Measurements from ENCODE around the gene SYCN. TPM values are rescaled to one million over a fixed set of nuclear protein-coding genes. Genes with fewer than 3 reads are reported as not detected.

The SYCN gene
- total RNA-seq, 1 donor from 2014 or later, result not detected

DNA sequence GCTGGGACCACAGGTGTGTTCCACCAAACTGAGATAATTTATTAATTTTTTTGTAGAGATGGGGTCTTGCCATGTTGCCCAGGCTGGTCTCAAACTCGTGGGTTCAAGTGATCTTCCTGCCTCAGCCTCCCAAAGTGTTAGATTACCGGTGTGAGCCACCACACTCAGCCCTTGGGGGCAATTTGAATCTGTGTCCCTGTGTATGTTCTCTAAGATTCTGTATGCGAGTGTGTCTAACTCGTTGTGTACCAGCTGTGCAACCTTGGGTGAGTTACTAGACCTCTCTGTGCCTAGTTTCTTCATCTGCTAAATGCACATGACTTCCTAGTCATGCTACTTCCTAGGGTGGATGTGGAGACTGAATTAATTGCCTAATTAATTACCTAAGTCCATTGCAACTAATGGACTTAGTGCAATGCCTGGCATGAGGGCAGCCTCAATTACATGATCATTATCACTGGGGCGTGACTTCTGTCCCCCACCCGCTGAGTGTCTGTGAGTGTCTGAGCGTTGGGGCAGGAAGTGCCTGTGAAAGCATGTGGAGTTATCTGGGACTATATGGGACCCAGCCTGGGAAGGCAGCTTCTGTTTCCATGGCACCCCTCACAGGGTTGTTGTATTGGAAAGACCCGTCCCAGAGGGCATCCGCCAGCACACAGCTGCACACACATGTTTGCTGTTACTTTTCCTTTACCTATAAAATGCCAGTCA, 9.1 kb downstream of the SYCN start:
- Histone ChIP-seq H3K4me3 (no peak overlapping the region), H3K9me3 (no peaks in the 10 kb centered on the region), H3K36me3 (no peaks in the 10 kb centered on the region), H3K27ac (no peak overlapping the region), H3K27me3 (peaks cover 51% of the 10 kb centered on the region), H3K4me1 (peaks cover 7% of the 10 kb centered on the region)
- intact Hi-C loops (cut with DNase I), result no loop called here
- DNase-seq (no peak), ATAC-seq (no peak)
- TF ChIP-seq CTCF (IDR thresholded peaks at IDR 0.05), result no peak

DNA sequence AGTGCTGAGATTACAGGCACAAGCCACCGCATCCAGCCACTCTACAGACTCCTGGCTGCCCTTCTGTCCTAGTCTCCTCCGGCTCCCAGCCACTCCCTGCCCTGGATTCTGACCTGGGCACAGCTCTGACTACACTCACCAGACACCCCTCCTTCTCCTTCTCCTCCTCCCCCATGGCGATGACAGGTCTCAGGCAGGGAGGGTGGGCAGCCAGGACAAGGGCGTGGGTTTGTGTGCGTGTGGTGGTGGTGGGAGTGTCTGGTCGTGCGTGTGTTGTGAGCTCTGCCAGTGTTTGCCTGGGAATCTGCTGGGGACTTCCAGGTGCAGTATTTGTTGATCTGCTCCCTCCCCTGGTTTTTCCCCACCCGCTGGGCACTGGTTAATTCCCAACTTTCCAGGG, 10.3 kb downstream of the SYCN start:
- Histone ChIP-seq H3K9me3 (no peaks in the 10 kb centered on the region), H3K36me3 (no peaks in the 10 kb centered on the region), H3K27ac (no peak overlapping the region), H3K4me1 (peaks cover 7% of the 10 kb centered on the region), H3K27me3 (peaks cover 44% of the 10 kb centered on the region), H3K4me3 (no peak overlapping the region)
- ATAC-seq (peak; percentile 72), DNase-seq (no peak)
- no peak for TF ChIP-seq CTCF (IDR thresholded peaks at IDR 0.05)
- intact Hi-C loops (cut with DNase I), result no loop called here

DNA sequence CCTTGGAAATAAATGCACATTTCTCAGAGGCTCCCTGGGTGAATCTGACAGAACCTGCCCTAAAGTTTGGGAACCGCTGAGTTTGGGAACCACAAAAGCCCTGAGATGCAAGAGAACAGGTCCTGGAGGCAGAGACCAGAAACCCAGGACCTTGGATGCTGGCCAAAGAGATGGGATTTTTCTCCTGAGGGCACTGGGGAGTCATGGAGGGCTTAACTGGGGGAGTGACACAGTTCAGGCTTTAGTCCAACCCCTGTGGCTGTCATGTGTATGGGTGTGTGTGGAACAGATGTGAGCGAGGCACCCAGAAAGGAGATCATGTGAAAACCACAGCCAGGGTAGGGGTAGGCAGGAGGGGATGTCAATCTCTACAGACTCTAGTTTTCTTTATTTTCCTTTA, 11.2 kb downstream of the SYCN start:
- H3K9me3 ChIP-seq, result no peaks in the 10 kb centered on the region
- ATAC-seq, result no peak
- DNase-seq, result no peak
- peaks cover 40% of the 10 kb centered on the region for H3K27me3 ChIP-seq
- TF ChIP-seq CTCF (IDR thresholded peaks at IDR 0.05), result no peak
- no peaks in the 10 kb centered on the region for H3K36me3 ChIP-seq
- no peak overlapping the region for H3K27ac ChIP-seq
- H3K4me1 ChIP-seq, result peaks cover 7% of the 10 kb centered on the region
- intact Hi-C loops (cut with DNase I), result no loop called here
- no peak overlapping the region for H3K4me3 ChIP-seq

DNA sequence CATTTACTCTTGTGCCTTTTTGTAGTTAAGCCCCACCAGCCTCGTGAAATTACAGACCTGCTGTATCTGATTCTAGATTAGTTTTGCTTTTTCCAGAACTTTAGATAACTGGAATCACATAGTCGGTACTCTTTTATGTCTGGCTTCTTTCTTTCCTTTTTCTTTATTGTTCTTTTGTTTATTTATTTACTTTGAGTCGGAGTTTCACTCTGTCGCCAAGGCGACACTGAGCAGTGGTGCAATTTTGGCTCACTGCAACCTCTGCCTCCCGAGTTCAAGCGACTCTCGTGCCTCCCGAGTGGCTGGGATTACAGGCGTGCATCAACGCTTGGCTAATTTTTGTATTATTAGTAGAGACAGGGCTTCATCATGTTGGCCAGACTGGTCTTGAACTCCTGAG, 13.3 kb downstream of the SYCN start:
- intact Hi-C loops (cut with DNase I), result no loop called here
- peaks cover 3% of the 10 kb centered on the region for H3K4me1 ChIP-seq
- no peak overlapping the region for H3K4me3 ChIP-seq
- no peaks in the 10 kb centered on the region for H3K9me3 ChIP-seq
- DNase-seq, result no peak
- no peak overlapping the region for H3K27ac ChIP-seq
- no peak for TF ChIP-seq CTCF (IDR thresholded peaks at IDR 0.05)
- no peak for ATAC-seq
- peaks cover 20% of the 10 kb centered on the region for H3K27me3 ChIP-seq
- H3K36me3 ChIP-seq, result no peaks in the 10 kb centered on the region

DNA sequence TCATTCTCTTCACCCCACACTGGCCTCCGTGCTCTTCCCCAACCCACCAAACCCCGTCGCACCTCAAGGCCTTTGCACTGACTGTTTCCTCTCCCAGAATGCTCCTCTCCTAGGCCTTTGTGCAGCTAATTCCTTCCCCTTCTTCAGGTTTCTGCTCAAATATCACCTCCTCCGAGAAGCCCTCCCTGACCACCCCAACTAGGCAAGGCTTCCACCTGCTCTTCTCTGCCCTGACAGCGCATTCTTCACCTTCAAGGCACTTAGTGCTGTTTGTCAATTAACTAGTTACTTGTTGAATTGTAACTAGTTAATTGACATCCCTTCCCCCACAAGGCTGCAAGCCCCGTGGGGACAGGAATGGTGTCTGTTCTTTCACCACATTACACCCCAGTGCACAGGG, 15.1 kb downstream of the SYCN start:
- H3K27ac ChIP-seq, result no peak overlapping the region
- ATAC-seq (no peak), DNase-seq (no peak)
- intact Hi-C loops (cut with DNase I), result loop anchor here (5.0 kb wide), 1 partner anchor 67 kb away; no protein-coding TSS in a partner anchor
- peaks cover 8% of the 10 kb centered on the region for H3K27me3 ChIP-seq
- no peak overlapping the region for H3K4me3 ChIP-seq
- H3K36me3 ChIP-seq, result no peaks in the 10 kb centered on the region
- TF ChIP-seq CTCF (IDR thresholded peaks at IDR 0.05), result no peak
- no peaks in the 10 kb centered on the region for H3K9me3 ChIP-seq
- H3K4me1 ChIP-seq, result peaks cover 3% of the 10 kb centered on the region

Data from upper lobe of right lung (tissue), 1 donor.